ENCODE measurements around the gene PPIE.

GRCh38 chr1:39738622-39739366, at the start of gene PPIE:
- TF ChIP-seq CTCF (IDR thresholded peaks at IDR 0.05) = no peak
- TF ChIP-seq EP300 (IDR thresholded peaks at IDR 0.05; ENCODE audit: low read depth) = no peak

All from transverse colon (tissue), 3 donors.